ENCODE results near the gene MTRF1L. TPM values are rescaled to one million over a fixed set of nuclear protein-coding genes. Genes with fewer than 3 reads are reported as not detected.

The MTRF1L gene
- total RNA-seq, 1 experiment from 2014 or later: 19.1 TPM

DNA sequence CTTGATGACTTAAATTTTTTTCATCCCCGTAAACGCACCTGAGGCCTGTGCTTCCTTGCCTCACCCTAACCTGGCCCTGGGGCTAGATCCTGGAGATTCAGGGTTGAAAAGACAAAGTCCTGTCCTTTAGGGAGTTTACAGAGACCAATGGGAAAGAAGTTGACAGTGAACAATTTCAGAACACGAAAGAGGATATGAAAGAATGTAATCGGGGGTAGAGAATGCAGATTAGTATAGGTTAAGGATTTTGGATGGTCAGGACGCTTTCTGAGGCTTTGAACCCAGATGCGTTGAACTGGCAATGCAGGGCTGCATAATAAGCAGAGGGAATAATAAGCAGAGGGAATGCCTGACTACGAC is 18.0 kb downstream of the MTRF1L start:
- Histone ChIP-seq H4K20me1 (ENCODE audit: low read length) (peaks cover 15% of the 10 kb centered on the region), H3K4me3 (ENCODE audit: low read length) (peak overlapping the region; percentile 83), H3K36me3 (ENCODE audit: low read depth, low read length) (no peaks in the 10 kb centered on the region), H2AFZ (ENCODE audit: low read length) (no peak overlapping the region), H3K9me3 (ENCODE audit: low read length) (no peaks in the 10 kb centered on the region), H3K27me3 (ENCODE audit: low read length) (no peaks in the 10 kb centered on the region), H3K4me1 (ENCODE audit: insufficient read depth, low read length) (peaks cover 19% of the 10 kb centered on the region), H3K27ac (ENCODE audit: low read length) (peak overlapping the region; percentile 97), H3K79me2 (ENCODE audit: low read length) (peaks cover 67% of the 10 kb centered on the region), H3K9ac (ENCODE audit: low read length) (peak overlapping the region; percentile 100), H3K9me2 (replicated peaks; ENCODE audit: low read length) (no peaks in the 10 kb centered on the region), H3K4me2 (ENCODE audit: low read length) (peak overlapping the region; percentile 94), H3F3A (ENCODE audit: low read length, unreplicated experiment) (no peaks in the 10 kb centered on the region)
- ATAC-seq (0 out of 2 replicates have a peak, but pooled peaks have one; percentile 1), DNase-seq (no peak)
- intact Hi-C loops (cut with micrococcal nuclease): no loop called here
- ChIA-PET CTCF (no interaction called here), POLR2A (ENCODE audit: unreplicated experiment) (no interaction called here)
- no TSS peak for BruUV-seq (replicated peaks)
- no peak for TF ChIP-seq CTCF (conservative IDR thresholded peaks at IDR 0.05; ENCODE audit: low read depth, low read length)
- TF ChIP-seq EZH2 (IDR thresholded peaks at IDR 0.05; ENCODE audit: low read length, unreplicated experiment): no peak
- no peak for TF ChIP-seq EZH2phosphoT487 (IDR thresholded peaks at IDR 0.05; ENCODE audit: borderline replicate concordance, low read length)

DNA sequence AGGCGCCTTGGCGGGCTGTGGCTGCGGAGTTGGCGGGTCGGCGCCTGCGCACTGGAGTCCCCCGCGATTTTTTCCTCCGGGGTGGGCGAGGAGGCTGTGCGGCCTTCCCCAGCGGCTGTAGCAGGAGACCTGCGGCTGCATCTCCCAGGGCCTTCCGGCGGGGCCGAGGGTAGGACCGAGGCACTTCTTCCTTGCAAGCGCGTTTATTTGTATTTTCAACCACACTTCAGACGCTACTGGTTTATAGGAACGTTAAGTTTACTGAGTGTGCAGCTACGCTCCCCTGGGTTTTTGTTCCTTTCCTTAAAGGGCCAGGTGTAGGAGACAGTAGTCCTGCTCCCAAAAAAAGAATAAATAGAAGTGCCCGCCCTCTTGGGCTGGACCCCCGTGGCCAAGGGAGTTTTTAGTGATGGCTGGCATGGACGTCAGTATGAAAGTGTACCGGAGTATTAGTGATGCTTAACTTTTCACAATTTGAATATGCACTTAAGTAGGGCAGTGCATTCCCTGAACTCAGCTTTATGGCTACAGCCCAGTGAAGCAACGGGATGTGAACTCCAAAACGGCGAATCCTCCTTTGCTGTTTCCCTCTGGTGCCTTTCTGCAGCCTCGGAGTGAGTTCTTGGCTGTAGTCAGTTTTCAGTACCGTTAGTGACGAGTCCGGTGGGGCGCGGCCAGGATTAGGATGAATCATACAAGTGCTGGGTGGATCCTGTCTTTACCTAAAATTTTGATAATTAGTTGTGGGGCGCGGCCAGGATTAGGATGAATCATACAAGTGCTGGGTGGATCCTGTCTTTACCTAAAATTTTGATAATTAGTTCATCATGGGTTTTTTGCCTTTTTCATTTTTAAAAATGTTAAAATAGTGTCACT is 18.6 kb downstream of the MTRF1L start:
- Histone ChIP-seq H3K36me3 (ENCODE audit: low read depth, low read length) (no peaks in the 10 kb centered on the region; the same call in 1 of the 2 replicates), H3F3A (ENCODE audit: low read length, unreplicated experiment) (no peaks in the 10 kb centered on the region), H3K9me3 (ENCODE audit: low read length) (no peaks in the 10 kb centered on the region), H3K4me3 (ENCODE audit: low read length) (peak overlapping the region; percentile 83), H3K27ac (ENCODE audit: low read length) (peak overlapping the region; percentile 97), H3K79me2 (ENCODE audit: low read length) (peaks cover 74% of the 10 kb centered on the region), H3K4me1 (ENCODE audit: insufficient read depth, low read length) (peaks cover 25% of the 10 kb centered on the region), H3K9ac (ENCODE audit: low read length) (peak overlapping the region; percentile 100), H2AFZ (ENCODE audit: low read length) (peak overlapping the region; percentile 86), H3K27me3 (ENCODE audit: low read length) (no peaks in the 10 kb centered on the region), H4K20me1 (ENCODE audit: low read length) (peaks cover 20% of the 10 kb centered on the region), H3K4me2 (ENCODE audit: low read length) (peak overlapping the region; percentile 94), H3K9me2 (replicated peaks; ENCODE audit: low read length) (no peaks in the 10 kb centered on the region)
- DNase-seq (peak; percentile 85), ATAC-seq (peak; percentile 60)
- TSS peak; percentile 69 for BruUV-seq (replicated peaks)
- CTCF ChIA-PET: no interaction called here
- POLR2A ChIA-PET (ENCODE audit: unreplicated experiment): no interaction called here
- intact Hi-C loops (cut with micrococcal nuclease): loop anchor here (2.0 kb wide), 2 partner anchors 19 to 183 kb away; partner anchors contain the start of gene MTRF1L
- TF ChIP-seq EZH2 (IDR thresholded peaks at IDR 0.05; ENCODE audit: low read length, unreplicated experiment) (no peak), EZH2phosphoT487 (IDR thresholded peaks at IDR 0.05; ENCODE audit: borderline replicate concordance, low read length) (no peak), CTCF (conservative IDR thresholded peaks at IDR 0.05; ENCODE audit: low read depth, low read length) (no peak)

All from PC-3 (cell line).